Measurements from ENCODE around the gene MBNL2.
"Not testable (repeated sequence)": the region's sequence is repeated elsewhere in the genome, so short reads cannot be mapped to it uniquely, and the experiment has no call there.

Gene MBNL2

GRCh38 chr13:97329331-97329730, 107.2 kb downstream of the MBNL2 start:
- no peak for DNase-seq

GRCh38 chr13:97330448-97330847, 108.3 kb downstream of the MBNL2 start:
- no peak for DNase-seq

- DNase-seq: no peak
Measured at GRCh38 chr13:97332742-97333141, 110.6 kb downstream of the MBNL2 start.

GRCh38 chr13:97333983-97334382, 111.8 kb downstream of the MBNL2 start:
- no peak for DNase-seq

GRCh38 chr13:97334690-97335089, 112.6 kb downstream of the MBNL2 start:
- DNase-seq: no peak

- DNase-seq: no peak
Measured at GRCh38 chr13:97335488-97336134, 113.5 kb downstream of the MBNL2 start.

GRCh38 chr13:97337985-97338499, 115.9 kb downstream of the MBNL2 start:
- no peak for DNase-seq

- no peak for DNase-seq
Measured at GRCh38 chr13:97338571-97338970, 116.4 kb downstream of the MBNL2 start.

- no peak for DNase-seq
Measured at GRCh38 chr13:97339019-97339987, 117.2 kb downstream of the MBNL2 start.

- no peak for DNase-seq
Measured at GRCh38 chr13:97339988-97340749, 118.0 kb downstream of the MBNL2 start.

- no peak for DNase-seq
Measured at GRCh38 chr13:97341135-97341534, 119.0 kb downstream of the MBNL2 start.

GRCh38 chr13:97342136-97342535, 120.0 kb downstream of the MBNL2 start:
- DNase-seq: no peak

GRCh38 chr13:97342936-97343335, 120.8 kb downstream of the MBNL2 start:
- no peak for DNase-seq

GRCh38 chr13:97344265-97345175, 122.4 kb downstream of the MBNL2 start:
- DNase-seq: peak; percentile 13

- no peak for DNase-seq
Measured at GRCh38 chr13:97346097-97346496, 124.0 kb downstream of the MBNL2 start.

GRCh38 chr13:97346561-97347254, 124.6 kb downstream of the MBNL2 start:
- no peak for DNase-seq

GRCh38 chr13:97347255-97347932, 125.3 kb downstream of the MBNL2 start:
- DNase-seq: no peak

- DNase-seq: no peak
Measured at GRCh38 chr13:97348569-97349100, 126.5 kb downstream of the MBNL2 start.

GRCh38 chr13:97352012-97352411, 129.9 kb downstream of the MBNL2 start:
- DNase-seq: not testable (repeated sequence)

- DNase-seq: no peak
Measured at GRCh38 chr13:97352815-97353214, 130.7 kb downstream of the MBNL2 start.

Measured in NCI-H446 treated with DMSO at 0.1 percent for 48 hours (cell line).